Activated CD4-positive, alpha-beta T cell treated with anti-CD3 and anti-CD28 coated beads for 1 hour (primary cell): Measurements from ENCODE around the gene HSD11B1L.

Experiments
- DNase-seq: peaks from one replicate; pipeline ENCODE4 v3.0.0-alpha.2; 2020

HSD11B1L gene, protein sequence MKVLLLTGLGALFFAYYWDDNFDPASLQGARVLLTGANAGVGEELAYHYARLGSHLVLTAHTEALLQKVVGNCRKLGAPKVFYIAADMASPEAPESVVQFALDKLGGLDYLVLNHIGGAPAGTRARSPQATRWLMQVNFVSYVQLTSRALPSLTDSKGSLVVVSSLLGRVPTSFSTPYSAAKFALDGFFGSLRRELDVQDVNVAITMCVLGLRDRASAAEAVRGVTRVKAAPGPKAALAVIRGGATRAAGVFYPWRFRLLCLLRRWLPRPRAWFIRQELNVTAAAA

DNA sequence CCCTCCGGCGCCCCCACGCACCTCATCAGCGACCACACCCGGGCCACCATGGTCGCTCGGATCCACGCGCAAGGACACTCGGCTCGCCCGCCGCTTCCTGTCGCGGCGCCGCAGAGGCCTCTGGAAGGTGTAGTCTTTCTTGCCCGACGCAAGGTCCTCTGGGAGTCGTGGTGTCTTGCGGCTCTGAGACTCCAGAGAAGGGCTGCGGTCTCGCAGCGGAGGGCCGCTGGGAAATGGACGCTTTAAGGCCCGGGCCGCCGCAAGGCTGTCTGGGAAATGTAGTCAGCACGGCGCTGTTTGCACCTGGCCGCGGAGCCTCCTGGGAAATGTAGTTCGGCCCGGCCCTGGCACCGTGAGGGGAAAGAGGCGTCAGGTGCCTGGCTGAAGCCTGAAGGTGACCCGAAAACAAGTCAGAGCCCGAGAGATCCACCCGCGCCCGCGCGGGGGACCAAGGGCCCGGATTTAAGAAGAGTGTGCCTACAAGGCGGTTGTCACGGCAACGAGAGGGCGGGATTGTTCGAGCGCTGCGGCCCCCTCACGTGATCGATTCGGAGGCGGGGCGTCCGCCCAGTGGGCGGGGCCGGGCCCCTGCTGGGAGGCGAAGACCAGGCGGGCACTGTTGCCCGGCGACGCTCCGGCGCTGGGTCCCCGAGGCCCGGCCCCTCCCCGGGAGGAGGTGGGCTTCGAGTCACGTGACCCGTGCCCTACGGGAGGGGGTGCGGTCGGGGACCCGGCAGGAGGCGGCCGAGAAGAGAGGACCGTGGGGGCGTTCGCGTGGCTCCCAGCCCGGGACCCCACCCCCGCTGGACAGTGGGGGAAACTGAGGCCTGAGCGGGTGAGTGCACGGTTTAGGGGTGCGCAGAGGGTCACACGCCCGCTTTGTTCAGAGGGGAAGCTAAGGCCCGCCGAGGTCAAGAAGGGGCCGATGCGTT, at the start of gene HSD11B1L, which contains the start of gene MICOS13:
Gene HSD11B1L, plus strand, starts transcription at position 591 of the 932 bp plus-strand sequence. CDS start 3,806 bp downstream, outside the sequence.
Gene MICOS13, minus strand, starts transcription at position 80 of the 932 bp plus-strand sequence. Its CDS starts 30 bp downstream, at position 50.
- DNase-seq, result peak; percentile 97

DNA sequence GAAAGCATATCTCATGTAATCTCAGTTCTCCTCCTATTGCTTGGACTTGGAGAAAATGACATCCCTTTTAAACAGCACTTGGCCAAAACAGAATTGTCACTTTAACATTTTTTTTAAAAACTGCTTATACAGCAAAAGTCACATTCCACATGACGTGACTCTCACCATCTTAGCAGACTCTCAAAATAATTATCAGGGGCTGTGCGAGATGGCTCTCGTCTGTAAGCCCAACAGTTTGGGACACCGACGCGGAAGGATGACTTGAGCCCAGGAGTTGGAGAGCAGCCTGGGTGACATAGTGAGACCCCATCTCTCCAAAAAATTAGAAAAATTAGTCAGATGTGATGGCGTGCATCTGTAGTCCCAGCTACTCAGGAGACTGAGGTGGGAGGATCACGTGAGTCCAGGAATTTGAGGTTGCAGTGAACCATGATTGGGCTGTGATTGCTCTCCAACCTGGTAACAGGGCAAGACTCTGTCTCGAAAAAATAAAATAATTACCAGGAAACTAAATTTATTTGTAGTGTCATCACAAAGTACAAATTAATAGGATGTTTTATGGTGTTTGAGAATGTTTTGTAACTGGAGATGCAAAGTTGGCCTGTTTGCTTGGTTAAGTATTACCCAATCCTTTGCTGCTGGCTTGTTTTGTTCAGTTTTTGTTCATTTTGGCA, 49.1 kb upstream of the HSD11B1L start:
- no peak for DNase-seq

DNA sequence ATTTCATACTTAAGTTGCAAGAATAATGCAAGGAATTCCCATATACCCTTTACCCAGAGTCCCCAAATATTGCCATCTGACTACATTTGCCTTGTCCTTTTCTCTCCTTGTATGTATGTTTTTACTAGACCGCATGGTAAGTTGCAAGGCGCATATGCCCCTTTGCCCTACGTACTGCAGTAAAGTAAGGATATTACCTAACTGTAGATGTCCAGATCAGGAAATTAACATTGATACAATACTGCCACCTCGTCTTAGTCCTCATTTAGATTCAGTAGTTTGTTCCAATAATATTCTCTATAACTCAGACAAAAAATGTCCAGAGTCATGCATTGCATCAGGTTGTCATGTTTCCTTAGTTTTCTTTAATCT, 48.6 kb upstream of the HSD11B1L start:
- DNase-seq, result no peak

DNA sequence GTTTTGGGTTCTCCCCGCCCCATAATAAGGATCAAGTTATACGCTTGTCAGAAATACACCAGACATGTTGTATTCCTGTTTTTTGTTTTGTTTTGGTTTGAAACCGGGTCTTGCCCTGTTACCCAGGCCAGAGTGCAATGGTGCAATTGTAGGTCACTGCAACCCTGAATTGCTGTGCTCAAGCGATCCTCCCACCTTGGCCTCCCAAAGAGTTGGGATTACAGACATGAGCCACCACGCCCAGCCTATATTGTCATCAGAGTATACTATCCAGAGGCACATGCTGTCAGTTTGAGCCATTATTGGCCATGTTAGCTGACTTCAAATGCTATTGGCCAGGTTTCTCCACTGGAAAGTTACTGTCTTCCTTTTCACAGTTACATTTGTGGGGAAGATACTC, 48.2 kb upstream of the HSD11B1L start:
- no peak for DNase-seq

DNA sequence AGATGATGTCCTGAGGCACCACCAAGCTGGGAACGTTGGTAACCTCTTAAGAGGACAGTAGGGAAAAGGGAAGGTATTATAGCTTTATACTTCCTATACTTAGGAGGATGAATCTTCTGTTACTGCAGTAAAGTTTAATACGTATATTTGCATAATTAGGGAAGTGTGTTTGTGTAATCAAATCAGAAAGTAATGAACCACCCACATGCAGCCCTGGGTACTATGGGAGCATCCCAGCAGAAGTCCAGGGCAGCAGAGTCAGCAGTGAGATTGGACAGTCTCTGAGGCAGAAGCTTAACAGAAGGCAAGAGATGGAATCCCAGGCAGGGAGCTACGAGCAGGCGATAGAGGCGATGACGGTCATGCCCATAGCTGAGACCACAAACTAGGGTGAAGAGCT, 45.4 kb upstream of the HSD11B1L start:
- DNase-seq, result no peak

DNA sequence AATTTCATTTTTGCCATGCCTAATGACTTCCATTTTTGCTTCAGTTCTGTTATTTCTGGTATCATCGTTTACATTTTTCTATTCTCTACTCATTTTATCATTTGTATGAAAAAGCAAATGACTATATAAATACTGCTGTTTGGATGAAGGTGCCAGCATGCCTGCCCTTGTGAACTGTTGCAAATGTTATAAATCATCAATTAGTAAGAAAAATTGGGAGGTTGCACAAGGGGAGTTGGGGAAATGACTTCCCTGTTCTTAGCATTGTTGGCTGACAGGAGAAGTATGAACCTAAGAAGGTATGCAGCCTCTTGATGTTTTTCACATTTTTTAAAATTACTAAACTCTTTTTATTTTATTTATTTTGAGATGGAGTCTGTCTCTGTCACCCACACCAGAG, 42.9 kb upstream of the HSD11B1L start:
- DNase-seq, result no peak

DNA sequence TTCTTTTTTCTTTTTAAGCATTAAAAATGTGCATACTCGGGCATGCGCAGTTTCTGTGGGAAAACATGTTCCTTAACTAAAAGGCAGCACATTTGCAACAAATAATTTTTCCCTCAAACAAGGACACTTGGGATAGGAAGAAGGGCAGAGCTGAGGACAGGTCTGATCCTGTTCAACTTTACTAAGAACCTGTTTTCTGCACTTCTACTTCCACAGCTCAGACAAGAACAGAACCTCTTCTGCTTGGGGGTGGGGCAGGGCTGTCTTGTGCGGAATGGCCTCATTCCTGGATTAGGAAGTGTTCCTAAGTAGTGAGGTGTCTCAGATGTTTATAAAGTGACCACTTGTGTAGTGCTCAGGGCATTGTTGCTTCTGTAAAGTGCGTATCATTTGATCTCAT, 39.7 kb upstream of the HSD11B1L start:
- no peak for DNase-seq

DNA sequence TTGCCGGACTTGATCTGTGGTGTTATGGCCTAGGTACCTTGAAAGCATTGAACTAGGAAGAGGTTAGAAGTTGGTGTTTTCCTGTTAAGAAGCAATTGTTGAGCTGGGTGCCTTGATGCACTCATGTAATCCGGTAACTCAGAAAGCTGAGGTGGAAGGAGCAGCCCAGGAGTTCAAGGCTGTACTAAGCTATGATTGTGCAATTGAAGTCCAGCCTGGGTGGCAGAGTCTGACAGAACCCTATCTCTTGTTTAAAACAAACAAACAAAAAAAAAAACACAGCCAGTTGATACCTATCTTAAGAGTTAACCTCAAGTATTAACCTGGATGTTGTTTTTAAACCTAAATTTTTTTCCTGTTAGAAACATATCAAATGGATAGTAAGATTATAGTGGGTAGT, 38.6 kb upstream of the HSD11B1L start:
- DNase-seq, result no peak

DNA sequence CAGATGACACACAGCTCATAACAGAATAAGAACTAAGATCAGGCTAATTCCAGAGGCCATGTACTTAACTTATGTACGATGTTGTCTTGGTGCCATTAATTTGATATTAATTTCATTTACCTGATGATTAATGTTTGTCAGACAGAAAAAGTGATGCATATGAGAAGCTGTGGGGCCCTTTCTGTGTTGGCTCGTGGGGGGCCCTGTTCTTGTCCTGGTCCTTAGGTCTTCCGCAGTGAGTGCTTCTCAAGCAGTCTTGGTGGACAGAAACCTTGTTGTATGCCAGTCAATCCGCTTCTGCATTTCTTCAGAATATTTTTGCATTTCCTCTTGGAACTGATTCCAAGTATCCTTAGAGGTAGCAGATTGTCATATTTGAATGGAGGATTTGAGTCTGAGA, 37.8 kb upstream of the HSD11B1L start:
- no peak for DNase-seq

DNA sequence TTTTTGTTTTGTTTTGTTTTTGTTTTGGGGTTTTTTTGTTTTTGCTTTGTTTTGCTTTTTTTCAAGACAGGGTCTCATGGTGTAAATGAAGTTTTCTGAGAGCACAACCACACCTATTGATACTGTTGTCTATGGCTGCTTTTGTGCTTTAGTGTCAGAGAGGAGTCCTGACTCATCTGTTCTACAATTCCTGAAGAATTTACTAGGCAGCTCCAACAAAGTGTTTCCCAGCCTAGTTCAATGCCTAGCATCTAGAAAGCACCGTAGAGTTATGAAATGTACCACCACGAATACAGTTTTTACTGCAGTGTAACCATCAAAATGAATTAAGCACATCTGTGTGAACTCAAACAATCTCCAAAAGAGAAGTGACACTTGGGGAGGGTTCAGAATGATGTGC, 36.8 kb upstream of the HSD11B1L start:
- no peak for DNase-seq

DNA sequence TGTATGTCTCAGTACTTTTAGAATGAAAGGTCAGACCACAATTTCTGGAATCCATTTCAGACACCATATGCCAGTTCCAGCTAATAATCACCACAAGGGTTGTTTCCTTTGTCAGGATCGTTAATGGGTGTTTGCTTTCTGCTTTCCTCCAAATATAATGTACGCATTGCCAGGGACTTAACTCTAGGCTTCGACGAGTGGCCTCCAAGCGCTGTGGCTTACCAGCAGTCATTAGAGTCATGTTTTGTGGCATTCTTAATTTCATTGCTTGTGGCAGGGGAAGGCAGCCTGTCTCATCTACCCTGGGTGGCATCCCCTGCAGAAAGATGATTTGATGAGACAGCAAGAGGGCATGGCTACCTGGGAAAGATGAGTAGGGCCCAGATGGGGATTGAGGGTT, 35.4 kb upstream of the HSD11B1L start:
- no peak for DNase-seq

DNA sequence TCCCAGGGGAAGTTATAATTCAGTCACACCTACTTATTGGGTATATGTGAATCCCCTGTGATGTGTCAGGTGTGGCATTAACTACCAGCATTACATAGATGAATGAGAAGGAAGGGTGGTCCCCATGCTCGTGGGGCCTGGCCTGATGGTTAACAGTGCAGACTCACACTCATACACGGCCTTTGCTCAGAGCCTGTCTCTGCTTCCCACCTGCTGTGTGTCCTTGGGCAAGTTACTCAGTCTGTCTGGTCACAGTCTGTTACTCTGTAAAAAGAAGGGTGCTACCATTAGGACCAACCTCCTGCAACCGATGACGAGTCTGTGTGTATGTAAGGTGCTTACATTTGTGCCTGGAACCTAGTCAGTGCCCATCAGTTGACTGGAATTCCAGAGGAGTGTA, 34.1 kb upstream of the HSD11B1L start:
- no peak for DNase-seq

DNA sequence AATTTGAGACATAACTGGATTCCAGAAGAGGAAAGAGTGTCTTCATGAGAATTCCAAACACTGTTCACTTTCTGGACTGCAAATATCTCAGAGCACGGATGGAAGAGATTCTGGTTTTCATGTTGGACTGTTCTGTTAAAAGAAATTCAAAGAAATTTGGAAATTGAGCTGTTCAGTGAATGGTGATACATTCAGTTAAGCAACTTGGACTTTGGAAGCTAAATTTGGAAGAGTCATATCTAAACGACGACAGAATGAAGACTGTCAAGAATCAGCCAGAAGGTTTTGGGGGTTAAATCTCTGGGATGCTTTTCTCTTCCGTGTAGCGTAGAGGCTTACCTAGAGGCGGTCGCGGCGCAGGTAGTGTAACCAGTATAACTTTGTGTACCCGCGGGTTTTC, 32.4 kb upstream of the HSD11B1L start:
- no peak for DNase-seq

DNA sequence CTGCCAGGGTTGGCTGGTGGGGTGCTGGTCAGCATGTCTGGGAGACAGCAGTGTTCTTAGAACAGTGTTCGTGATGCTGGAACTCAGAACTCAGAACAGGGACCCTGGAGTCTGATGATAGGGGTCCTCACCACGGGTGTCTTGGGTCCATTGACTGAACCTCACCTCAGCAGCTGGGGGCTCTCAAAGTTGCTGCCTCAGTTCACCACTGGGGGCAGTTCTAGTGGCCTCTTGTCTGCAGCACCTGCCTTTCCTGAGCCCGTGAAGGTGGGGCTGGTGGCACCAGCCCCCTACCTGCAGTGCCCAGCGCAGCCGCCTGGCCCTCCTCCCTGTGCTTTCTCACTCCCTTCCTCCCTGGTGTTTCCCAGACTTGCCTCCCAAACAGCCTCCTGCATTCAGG, 29.5 kb upstream of the HSD11B1L start:
- DNase-seq, result no peak

DNA sequence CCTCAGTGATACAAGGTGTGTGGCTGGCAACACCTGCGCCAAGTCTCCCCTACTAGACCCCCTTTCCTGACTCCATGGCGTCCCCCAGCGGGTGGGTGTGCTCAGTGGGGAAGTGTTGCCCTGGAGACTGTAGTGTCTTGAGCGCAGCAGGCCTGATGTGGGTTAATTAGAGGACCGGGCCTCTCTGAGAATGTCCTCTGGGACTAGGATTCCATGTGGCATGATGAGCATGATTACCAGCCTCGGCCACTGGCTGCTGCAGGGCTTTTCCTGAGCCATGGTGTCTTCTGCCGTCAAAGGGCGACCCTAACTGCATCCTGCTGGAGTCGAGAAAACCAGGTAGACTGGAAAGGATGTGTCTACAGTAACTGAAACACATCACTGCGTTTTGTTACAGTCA, 28.6 kb upstream of the HSD11B1L start:
- no peak for DNase-seq

DNA sequence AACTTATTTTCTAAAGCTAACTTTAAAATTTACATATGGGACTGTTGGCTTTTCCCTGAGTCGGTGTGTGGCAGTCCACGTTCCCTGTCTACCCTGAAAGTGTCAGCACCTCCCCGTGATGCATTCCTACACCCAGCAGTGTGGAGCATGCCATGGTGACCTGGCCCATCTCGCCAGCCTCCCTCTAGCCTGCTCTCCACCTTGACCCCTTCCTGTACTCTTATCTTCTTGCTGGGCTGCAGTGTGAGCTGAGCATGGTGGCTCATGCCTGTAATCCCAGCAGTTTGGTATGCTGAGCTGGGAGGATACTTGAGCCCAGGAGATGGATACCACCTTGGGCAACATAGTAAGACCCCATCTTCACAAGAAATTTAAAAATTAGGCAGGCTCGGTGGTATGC, 25.9 kb upstream of the HSD11B1L start:
- no peak for DNase-seq

DNA sequence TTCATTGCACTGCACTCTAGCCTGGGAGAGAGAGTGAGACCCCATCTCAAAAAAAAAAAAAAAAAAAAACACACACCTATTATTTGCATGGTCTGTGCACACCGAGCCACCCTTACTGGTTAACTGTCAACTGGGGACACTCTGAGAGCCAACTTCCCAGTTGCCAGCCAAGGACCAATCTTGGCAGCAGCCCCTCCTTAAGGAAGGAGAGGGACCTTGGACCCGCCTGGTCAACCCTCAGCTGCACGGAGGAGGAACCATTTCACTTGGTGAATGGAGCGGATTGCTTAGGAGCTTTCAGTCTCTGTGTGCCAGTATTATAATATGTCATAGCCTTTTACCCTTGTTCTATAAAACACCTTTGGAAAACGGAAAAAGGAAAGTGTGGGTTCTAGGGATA, 25.4 kb upstream of the HSD11B1L start:
- DNase-seq, result no peak

DNA sequence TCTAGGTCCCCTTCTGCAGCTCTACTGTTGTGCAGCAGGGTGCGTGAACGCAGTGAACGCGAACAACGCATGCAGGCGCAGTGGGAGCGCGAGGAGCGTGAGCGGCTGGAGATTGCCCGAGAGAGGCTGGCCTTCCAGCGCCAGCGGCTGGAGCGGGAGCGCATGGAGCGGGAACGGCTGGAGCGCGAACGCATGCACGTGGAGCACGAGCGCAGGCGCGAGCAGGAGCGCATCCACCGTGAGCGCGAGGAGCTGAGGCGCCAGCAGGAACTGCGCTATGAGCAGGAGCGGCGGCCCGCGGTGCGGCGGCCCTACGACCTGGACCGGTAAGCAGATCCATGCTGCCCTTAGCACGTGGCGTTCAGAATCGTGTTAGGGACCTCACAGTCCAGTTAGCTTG, 19.3 kb upstream of the HSD11B1L start:
- no peak for DNase-seq

DNA sequence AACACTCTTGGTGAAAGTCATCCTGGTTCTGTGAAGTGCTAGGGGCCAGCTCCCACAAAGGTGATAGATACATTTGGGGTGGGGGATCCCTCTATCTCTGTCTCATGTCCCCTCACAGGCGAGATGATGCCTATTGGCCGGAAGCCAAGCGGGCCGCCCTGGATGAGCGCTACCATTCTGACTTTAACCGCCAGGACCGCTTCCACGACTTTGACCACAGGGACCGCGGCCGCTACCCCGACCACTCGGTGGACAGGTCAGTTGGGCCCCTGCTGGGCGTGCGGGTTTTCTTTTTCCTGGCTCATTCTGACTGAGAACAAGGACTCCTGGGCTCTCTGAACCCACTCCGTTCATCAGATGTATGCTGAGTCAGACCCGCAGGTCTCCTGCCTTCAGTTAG, 16.9 kb upstream of the HSD11B1L start:
- DNase-seq, result no peak

DNA sequence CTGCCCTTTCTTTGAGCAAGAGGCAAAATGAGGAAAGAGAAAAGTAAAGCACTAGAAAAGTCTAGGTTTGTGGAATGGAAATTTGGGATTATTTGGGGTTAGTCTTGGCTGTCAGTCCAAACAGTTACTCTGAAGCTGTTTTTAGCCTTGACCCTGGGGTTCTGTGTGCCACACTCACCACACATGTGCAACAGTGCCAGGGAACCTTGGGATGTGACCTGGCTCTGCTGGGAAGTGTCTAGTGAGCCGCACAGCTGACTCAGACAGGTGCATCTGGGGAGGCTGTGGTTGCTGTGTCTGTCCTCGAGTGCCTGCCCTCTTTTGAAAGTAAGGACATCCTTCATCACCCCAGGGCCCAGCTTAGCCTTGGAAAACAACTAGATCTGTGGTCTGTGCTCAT, 16.3 kb upstream of the HSD11B1L start:
- DNase-seq, result no peak

DNA sequence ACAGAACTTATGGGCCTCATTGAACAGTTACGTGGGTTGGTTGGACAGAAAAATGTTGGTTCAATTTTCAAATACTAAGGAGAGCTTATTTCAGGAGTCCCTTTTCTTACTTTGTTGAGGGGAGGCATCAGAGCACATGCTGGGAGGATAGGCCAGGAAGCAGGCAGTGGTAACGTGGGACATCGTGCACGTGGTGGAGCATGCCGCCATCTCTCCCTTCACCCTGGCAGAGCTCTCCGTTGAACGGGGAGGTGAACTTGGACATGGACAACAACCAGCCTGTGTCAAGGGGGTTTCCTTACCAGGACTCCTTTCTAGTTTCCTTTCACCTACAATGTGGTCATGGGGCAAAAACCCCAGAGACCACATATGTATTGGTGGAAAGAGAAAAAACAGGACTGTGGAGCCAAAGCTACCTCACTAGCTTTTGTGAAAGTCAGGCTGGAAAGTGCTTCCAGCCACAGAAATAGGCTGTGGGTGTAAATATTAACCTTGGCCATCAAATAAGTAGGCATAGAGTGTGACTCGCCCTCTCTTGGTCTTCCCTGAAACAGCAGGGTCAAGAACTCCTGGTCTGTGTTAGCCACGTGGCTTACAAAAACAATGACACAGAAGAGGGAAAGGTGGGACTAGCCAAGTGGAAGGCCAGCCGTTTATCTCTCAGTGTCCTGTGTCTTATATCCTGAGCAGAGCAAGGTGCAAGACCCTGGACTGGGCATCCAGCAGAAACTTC, 14.9 kb upstream of the HSD11B1L start:
- DNase-seq, result no peak

DNA sequence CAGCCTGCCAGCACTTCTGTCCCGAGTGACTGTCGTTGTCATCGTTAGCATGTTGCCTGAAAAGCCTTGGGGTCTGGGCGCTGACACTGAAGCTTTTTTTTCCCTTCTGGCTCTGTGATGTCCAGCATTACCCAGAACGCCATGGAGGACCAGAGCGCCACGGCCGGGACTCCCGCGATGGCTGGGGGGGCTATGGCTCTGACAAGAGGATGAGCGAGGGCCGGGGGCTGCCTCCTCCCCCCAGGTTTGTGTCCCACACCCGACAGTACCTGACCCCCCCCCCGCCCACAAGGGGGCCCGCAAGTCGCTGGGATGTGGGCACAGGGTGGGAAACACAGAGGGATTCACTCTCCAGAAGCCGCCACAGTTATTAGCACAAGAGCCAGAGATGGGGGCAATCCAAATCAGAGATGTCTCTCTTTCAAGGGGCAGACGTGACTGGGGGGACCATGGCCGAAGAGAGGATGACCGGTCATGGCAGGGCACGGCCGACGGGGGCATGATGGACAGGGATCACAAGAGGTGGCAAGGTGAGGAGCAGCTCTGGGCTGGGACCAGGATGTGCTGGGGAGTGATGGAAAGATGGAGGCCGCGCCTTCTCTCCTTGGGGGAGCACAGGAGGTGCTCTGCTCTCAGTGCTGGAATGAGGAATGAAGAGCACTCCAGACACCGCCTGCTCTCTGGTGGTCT, 13.8 kb upstream of the HSD11B1L start:
- no peak for DNase-seq
